GM21576 (cell line): ENCODE measurements around the gene TMIGD1.

ENCODE experiments used
- ATAC-seq: cut with Tn5 transposase; IDR thresholded peaks from one replicate; pipeline ENCODE4 v1.9.1; 2021; ENCODE audit warnings: mild to moderate bottlenecking, moderate library complexity; ENCODE audit not compliant: unreplicated experiment

TMIGD1 gene

DNA sequence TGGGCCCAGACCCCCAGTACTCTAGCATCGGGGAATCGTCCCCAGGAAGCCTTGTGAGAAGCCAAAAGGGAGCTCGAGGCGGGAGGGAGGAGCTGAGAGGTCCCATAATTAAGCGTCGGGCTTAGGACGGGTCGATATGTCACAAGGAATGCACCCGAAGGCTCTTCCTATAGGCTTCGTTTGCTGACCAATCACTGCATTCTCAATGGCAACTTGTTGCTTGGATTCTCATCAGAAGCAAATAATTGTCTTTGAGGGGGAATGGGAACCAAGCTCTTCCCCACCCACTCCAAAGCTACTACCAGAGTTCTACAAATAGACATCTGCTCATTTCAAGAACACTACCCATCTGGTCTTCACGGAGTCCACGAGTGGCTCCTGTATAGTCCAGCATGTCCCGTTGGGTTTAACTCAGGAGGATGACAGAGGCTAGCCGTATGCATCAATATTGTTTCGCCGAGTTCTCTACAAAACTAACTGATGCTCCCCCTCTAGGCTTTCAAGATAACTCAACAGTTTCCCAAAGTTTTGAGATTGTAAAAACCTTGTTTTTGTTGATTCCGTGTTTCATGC, 41.5 kb downstream of the TMIGD1 start:
- ATAC-seq, result no peak

DNA sequence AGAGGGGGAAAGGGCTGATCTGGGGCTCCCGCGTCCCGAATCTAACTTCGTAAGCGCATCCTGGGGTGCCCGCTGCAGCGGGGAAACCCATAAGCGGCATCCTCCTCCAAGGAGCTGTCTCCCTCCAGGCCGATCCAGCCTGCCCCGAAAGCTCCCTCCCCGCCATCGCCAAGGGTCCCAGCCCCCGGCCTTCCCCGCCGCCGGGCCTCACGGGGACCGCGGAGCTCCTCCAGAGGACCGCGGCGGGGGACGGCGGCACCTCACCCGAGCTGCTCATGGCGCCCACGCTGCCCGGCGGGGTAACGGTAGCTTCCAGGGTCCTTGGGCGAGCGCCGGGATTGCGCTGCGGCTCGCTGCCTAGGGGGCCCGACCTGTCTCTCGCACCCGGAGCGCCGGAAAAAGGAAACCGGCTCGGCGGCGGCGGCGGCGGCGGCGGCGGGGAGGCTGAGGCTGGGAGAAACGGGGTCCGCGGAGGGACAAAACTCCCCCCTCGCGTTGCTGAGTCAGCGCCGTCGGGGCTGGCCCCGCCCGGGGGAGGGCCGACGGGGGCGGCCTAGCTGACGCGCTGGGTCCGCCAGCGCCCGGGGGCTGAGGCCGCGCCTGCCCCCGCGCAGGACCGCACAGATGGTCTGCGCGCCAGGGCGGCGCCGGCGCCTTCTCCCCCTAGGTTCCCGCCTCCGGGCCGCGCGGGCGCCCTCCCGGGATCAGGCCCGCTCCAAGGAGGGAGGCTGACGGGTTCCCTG, 42.1 kb downstream of the TMIGD1 start, which contains the start of gene BLMH:
Gene BLMH (minus strand): TSS at position 402 of the 743 bp plus-strand sequence. CDS start 125 bp downstream, at position 277.
- ATAC-seq, result peak; percentile 68

DNA sequence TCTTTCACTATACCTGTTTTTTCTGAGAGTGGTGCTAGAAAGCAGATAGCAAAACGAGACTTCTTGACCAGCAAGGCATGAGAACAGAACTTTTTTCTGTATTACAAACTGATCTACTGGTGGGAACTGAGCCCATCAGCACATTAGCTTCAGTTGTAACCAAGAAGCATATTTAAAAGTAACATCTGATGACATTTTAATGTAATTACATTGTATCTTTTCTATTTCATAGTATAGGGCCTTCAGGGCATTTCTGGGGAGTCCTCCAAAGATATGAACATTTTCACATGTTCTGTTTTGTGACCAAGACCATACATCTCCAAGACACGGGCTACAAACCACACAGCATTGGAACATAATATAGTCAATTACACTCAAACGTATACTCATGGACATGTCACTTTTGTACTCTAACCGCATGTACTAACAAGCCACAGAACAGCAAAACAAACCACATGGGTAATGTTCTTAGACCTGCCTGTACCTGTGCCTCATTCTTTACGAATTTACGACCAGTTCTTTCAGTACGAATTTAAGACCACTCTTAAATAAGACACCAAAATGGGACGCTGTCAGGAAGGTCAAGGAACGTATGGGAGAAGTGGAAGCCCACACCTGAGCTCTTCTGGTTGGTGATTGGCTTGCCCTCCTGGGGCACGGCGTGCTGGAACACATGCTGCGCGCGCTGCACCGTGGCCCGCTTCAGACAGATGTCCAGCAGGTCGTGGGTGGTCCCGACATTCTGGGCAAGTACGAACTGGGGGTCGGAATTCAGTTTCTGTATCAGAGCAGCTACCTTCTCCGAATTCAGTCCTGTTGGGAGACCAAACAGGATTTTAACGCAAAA, 42.9 kb downstream of the TMIGD1 start:
- no peak for ATAC-seq

DNA sequence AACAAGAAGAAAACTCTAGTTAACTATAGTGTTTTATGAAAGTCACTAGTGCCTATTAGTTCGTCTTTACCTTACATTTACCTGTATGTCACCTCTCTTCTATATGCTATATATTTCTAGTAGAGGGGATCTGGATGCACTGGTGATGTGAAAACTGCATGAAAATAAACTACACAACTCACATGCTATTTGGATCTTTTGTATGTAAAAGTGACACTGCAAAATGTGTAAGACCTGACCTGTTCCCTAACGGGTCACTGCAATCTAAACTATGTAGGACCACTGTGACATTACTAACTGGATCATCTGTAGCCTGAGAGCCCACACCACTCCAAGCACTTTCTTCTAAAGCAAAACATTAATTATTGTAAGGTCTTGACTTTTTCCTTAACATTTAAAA, 43.8 kb downstream of the TMIGD1 start:
- ATAC-seq, result no peak

DNA sequence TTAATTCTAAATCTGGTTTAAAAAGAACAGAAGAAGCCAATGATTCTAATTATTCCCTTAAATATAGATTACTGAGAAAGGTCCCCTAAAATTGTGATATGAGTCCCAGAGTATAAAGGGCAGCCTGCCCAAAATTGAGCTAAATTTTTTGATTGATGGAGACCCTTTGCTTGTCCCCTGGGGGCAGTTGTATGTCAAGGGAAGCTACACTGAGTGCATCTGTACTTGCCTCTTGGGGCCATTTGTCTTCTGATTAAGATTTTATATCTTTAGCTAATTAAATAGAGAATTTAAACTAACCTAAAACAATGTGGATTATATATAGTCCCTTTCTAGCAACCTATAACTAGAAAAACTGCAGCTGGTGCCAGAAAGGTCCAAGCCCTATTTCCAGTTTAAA, 54.7 kb downstream of the TMIGD1 start:
- no peak for ATAC-seq

DNA sequence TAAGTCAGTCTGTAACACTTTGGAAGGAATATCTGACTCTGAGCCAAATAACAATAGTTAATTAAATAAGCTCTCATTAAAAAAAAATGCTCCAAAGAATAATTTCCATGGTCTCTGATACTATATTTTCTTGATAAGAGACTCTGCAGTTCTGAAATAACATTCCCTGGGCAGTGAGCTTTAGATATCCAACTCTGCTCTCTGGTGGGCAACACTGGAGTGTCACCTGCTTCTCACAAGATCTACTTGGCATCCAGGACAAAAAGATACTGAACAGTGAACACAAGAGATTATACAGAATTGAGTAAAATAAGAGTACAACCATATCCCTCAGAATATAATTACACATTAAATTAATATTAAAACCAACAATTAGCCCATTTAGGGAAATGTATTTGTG, 55.8 kb downstream of the TMIGD1 start:
- no peak for ATAC-seq

DNA sequence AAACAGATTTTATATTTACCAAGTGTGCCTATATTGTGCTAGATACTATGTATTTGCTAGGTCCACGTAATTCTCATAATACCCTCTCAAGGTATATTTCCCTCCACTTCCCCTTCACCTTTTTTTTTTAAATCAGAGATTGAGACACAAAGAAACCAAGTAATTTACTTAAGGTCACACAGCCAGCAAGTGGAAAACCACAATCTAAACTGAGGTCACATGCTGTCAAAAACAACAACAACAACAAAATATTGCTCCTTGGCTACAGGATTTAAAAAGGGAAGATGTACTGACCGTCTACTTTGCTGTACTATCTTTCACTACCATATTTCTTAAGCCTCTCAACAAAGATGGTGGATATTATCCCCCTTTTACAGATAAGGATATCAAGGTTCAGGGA, 57.9 kb downstream of the TMIGD1 start:
- ATAC-seq, result no peak

DNA sequence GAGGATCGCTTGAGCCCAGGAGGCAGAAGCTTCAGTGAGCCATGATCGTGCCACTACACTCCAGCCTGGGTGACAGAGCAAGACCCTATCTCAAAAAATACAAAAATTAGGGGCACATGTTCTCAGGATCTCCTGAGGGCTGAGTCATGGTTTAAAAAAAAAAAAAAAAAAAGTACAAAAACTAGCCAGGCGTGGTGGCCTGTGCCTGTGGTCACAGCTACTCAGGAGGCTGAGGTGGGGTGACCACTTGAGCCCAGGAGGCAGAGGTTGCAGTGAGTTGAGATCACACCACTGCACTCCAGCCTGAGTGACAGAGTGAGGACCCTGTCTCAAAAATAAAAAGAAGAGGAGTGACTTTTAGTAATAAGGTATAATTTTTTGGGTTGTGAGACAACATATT, 59.0 kb downstream of the TMIGD1 start:
- no peak for ATAC-seq

DNA sequence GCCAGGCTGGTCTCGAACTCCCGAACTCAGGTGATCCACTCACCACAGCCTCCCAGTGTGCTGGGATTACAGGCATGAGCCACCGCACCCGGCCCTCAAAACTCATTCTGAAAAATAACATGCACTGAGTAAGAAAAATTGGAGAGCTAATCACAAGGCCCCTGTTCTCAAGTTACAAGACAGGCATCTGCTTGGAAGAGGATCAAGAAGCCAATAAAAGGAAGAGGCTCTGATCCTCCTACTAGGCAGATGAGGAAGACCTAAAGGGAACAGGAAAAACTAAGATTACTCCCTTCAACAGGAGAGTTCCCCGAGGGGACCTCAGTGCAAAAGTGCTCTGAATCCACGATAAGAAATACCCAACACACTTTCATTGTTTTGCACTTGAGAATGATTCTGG, 60.5 kb downstream of the TMIGD1 start:
- ATAC-seq, result no peak

DNA sequence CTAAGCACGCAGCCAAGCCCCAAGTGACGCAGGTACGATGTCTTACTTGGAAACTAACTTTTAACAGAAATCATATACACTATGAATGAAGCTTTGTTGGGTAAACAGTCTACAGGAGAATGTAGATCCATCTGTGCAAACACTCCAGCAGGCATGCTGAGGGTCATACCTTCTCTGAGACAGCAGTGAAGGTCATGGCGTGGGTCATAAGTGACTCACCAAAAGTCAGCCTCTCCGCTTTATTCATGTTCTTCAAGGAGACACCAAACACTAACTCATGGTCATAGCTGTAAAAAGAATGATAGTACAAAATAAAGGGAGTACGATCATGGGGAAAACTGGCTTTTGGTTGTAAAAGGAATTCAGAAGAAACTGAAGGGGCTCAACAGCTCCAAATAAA, 62.8 kb downstream of the TMIGD1 start:
- ATAC-seq, result no peak

DNA sequence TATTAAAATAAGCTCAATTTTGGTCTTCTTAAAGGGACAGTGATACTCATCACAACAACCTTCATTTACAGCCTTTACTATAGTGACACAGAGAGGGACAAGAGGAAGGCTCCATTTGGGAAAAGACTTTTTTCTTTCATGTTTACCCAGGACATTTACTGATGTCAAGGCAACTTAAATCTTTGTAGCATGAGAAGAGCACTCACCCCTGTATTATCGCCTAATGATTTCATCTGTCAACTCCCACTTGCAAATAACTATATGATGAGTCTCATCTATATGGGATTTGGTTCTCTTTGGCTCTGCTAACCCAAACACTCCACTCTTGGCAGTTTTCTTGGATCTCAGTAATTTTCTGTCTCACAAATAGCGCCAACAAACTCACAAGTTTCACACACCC, 66.2 kb downstream of the TMIGD1 start:
- ATAC-seq, result no peak
